SK-N-SH treated with all-trans-retinoic acid at 6 μM for 48 hours (cell line): ENCODE results near the gene GLRX3.

Experiments
- ATAC-seq: fragments of 200-7000 bp; cut with Tn5 transposase; 3 replicates; pipeline ENCODE4 v1.9.1; 2020; ENCODE audit warnings: mild to moderate bottlenecking, moderate library complexity
- ARNTL ChIP-seq: fragments of 450-650 bp; formaldehyde crosslinking; IDR thresholded peaks from 2 replicates; pipeline ENCODE4 v1.5.0; 2020; ENCODE audit warnings: low read depth, mild to moderate bottlenecking, moderate library complexity, borderline replicate concordance
- BACH2 ChIP-seq: fragments of 250-450 bp; sonication (Bioruptor Pico); IDR thresholded peaks from 2 replicates; pipeline ENCODE4 v1.9.0; 2021; ENCODE audit warnings: mild to moderate bottlenecking, borderline replicate concordance
- CSDC2 ChIP-seq: fragments of 250-450 bp; sonication (Bioruptor Pico); IDR thresholded peaks from 2 replicates; pipeline ENCODE4 v1.5.0; 2020; ENCODE audit warnings: mild to moderate bottlenecking, moderate library complexity
- ESRRG ChIP-seq: fragments of 250-450 bp; sonication (Bioruptor Pico); IDR thresholded peaks from 2 replicates; pipeline ENCODE4 v1.6.1; 2021; ENCODE audit warnings: mild to moderate bottlenecking
- ISL1 ChIP-seq: fragments of 250-450 bp; sonication (Bioruptor Pico); IDR thresholded peaks from 2 replicates; pipeline ENCODE4 v2.1.2; 2022; ENCODE audit warnings: mild to moderate bottlenecking, moderate library complexity
- OSR1 ChIP-seq: fragments of 250-450 bp; sonication (Bioruptor Pico); IDR thresholded peaks from 2 replicates; pipeline ENCODE4 v1.8.0; 2022; ENCODE audit warnings: moderate library complexity, mild to moderate bottlenecking, inconsistent platforms
- PATZ1 ChIP-seq: fragments of 250-450 bp; sonication (Bioruptor Pico); IDR thresholded peaks from 2 replicates; pipeline ENCODE4 v1.8.0; 2020; ENCODE audit warnings: mild to moderate bottlenecking, moderate library complexity, borderline replicate concordance
- POU6F1 ChIP-seq: fragments of 250-450 bp; sonication (Bioruptor Pico); IDR thresholded peaks from 2 replicates; pipeline ENCODE4 v1.8.0; 2021; ENCODE audit warnings: low read depth, mild to moderate bottlenecking, moderate library complexity, borderline replicate concordance
- PPARA ChIP-seq: fragments of 250-450 bp; sonication (Bioruptor Pico); IDR thresholded peaks from 2 replicates; pipeline ENCODE4 v1.5.0; 2020; ENCODE audit warnings: mild to moderate bottlenecking, borderline replicate concordance
- RARB ChIP-seq: fragments of 250-450 bp; sonication (Bioruptor Pico); IDR thresholded peaks from 2 replicates; pipeline ENCODE4 v1.8.0; 2021; ENCODE audit warnings: mild to moderate bottlenecking, moderate library complexity
- SNAI2 ChIP-seq: fragments of 250-450 bp; sonication (Bioruptor Pico); IDR thresholded peaks from 2 replicates; pipeline ENCODE4 v1.5.0; 2020; ENCODE audit warnings: mild to moderate bottlenecking, moderate library complexity
- TCF4 ChIP-seq: fragments of 250-450 bp; sonication (Bioruptor Pico); IDR thresholded peaks from 2 replicates; pipeline ENCODE4 v1.8.0; 2021; ENCODE audit warnings: mild to moderate bottlenecking, moderate library complexity, borderline replicate concordance
- TOX ChIP-seq: fragments of 250-450 bp; sonication (Bioruptor Pico); IDR thresholded peaks from 2 replicates; pipeline ENCODE4 v1.8.0; 2021; ENCODE audit warnings: mild to moderate bottlenecking, moderate library complexity, borderline replicate concordance
- ZC3H10 ChIP-seq: fragments of 250-450 bp; sonication (Bioruptor Pico); IDR thresholded peaks from 2 replicates; pipeline ENCODE4 v1.5.1; 2021; ENCODE audit warnings: mild to moderate bottlenecking, moderate library complexity
- ZFP3 ChIP-seq: fragments of 250-450 bp; sonication (Bioruptor Pico); IDR thresholded peaks from 2 replicates; pipeline ENCODE4 v1.5.0; 2020; ENCODE audit warnings: mild to moderate bottlenecking, moderate library complexity
- ZFP30 ChIP-seq: fragments of 450-650 bp; formaldehyde crosslinking; IDR thresholded peaks from 2 replicates; pipeline ENCODE4 v1.5.0; 2022; ENCODE audit warnings: mild to moderate bottlenecking, moderate library complexity
- ZNF565 ChIP-seq: fragments of 450-650 bp; formaldehyde crosslinking; conservative IDR thresholded peaks from 2 replicates; pipeline ENCODE4 v1.5.0; 2020; ENCODE audit warnings: low read depth, mild to moderate bottlenecking, moderate library complexity
- ZNF70 ChIP-seq: fragments of 450-650 bp; formaldehyde crosslinking; IDR thresholded peaks from 2 replicates; pipeline ENCODE4 v1.5.0; 2020; ENCODE audit warnings: mild to moderate bottlenecking, moderate library complexity
- ZNF8 ChIP-seq: fragments of 450-650 bp; formaldehyde crosslinking; IDR thresholded peaks from 2 replicates; pipeline ENCODE4 v1.5.0; 2020; ENCODE audit warnings: mild to moderate bottlenecking, moderate library complexity
- TF ChIP-seq, protein P1 (sequence below): fragments of 250-450 bp; sonication (Bioruptor Pico); IDR thresholded peaks from 2 replicates; pipeline ENCODE4 v1.5.1; 2021; ENCODE audit warnings: mild to moderate bottlenecking, moderate library complexity
- TF ChIP-seq, protein P2 (sequence below): fragments of 250-450 bp; sonication (Bioruptor Pico); IDR thresholded peaks from 2 replicates; pipeline ENCODE4 v1.5.0; 2020; ENCODE audit warnings: mild to moderate bottlenecking, moderate library complexity

Gene GLRX3

DNA sequence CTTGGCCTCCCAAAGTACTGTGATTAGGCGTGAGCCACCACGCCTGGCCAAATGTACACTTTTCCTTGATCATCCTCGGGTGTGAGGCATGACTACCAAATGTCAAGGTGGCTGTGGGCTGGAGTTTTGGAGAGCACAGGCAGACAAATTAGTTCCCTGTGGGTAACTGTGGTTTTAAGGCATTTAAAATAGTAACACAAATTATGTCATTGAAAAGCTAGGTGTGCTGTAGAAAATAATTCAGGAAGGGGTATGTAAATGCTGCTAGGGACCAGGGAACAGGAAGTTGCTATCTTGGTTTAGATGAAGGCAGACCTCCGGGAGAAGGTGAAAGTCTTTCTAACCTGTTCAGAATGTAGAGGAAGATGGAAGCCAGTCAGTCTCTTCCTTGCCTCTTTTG, 9.9 kb downstream of the GLRX3 start:
- TF ChIP-seq TCF4 (no peak), ZC3H10 (CRISPR knock-in tag) (no peak), ISL1 (CRISPR knock-in tag) (no peak), CSDC2 (no peak), ESRRG (CRISPR knock-in tag) (no peak), ZFP3 (CRISPR knock-in tag) (no peak), PPARA (CRISPR knock-in tag) (no peak), ZFP30 (CRISPR knock-in tag) (no peak), ZNF70 (CRISPR knock-in tag) (no peak), TOX (CRISPR knock-in tag) (no peak), POU6F1 (CRISPR knock-in tag) (no peak), ZNF8 (CRISPR knock-in tag) (no peak), BACH2 (CRISPR knock-in tag) (no peak)
- TF ChIP-seq, protein P1, sequence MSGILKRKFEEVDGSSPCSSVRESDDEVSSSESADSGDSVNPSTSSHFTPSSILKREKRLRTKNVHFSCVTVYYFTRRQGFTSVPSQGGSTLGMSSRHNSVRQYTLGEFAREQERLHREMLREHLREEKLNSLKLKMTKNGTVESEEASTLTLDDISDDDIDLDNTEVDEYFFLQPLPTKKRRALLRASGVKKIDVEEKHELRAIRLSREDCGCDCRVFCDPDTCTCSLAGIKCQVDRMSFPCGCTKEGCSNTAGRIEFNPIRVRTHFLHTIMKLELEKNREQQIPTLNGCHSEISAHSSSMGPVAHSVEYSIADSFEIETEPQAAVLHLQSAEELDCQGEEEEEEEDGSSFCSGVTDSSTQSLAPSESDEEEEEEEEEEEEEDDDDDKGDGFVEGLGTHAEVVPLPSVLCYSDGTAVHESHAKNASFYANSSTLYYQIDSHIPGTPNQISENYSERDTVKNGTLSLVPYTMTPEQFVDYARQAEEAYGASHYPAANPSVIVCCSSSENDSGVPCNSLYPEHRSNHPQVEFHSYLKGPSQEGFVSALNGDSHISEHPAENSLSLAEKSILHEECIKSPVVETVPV (CRISPR knock-in tag) = no peak
- ATAC-seq = no peak

DNA sequence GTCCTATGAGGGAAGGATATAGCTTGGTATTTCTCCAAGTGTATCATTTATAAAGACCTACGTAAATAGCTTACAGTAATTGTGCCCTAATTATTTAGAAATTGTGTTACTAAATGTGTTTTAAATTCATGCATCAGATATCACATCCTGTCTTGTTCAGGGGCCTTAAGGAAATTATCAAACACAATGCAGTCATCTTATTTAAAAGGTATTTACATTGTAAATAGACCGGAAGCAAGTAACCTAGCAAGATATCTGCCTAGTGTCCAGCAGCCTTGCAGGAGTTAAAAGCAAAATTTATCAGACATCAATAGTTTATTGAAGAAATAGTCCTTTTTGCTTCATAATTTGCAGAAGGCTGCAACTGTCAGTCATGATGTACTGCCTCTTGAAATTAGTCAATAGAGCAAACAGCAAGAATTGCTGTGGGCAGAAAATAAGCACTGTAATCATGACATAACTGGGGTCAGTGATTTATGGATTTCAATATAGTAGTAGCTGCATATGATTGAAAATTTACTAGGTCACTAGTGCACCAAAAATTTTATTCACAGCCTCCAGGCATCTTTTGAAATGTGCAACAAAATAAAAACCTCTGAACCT, 23.1 kb downstream of the GLRX3 start:
- no peak for TF ChIP-seq ZNF8 (CRISPR knock-in tag)
- TF ChIP-seq, protein P1 (CRISPR knock-in tag) = no peak
- no peak for TF ChIP-seq OSR1 (CRISPR knock-in tag)
- no peak for TF ChIP-seq ARNTL (CRISPR knock-in tag)
- no peak for TF ChIP-seq ESRRG (CRISPR knock-in tag)
- TF ChIP-seq PATZ1 = no peak
- TF ChIP-seq ISL1 (CRISPR knock-in tag) = no peak
- no peak for TF ChIP-seq ZFP30 (CRISPR knock-in tag)
- no peak for TF ChIP-seq SNAI2 (CRISPR knock-in tag)
- TF ChIP-seq PPARA (CRISPR knock-in tag) = no peak
- no peak for TF ChIP-seq RARB
- TF ChIP-seq, protein P2, sequence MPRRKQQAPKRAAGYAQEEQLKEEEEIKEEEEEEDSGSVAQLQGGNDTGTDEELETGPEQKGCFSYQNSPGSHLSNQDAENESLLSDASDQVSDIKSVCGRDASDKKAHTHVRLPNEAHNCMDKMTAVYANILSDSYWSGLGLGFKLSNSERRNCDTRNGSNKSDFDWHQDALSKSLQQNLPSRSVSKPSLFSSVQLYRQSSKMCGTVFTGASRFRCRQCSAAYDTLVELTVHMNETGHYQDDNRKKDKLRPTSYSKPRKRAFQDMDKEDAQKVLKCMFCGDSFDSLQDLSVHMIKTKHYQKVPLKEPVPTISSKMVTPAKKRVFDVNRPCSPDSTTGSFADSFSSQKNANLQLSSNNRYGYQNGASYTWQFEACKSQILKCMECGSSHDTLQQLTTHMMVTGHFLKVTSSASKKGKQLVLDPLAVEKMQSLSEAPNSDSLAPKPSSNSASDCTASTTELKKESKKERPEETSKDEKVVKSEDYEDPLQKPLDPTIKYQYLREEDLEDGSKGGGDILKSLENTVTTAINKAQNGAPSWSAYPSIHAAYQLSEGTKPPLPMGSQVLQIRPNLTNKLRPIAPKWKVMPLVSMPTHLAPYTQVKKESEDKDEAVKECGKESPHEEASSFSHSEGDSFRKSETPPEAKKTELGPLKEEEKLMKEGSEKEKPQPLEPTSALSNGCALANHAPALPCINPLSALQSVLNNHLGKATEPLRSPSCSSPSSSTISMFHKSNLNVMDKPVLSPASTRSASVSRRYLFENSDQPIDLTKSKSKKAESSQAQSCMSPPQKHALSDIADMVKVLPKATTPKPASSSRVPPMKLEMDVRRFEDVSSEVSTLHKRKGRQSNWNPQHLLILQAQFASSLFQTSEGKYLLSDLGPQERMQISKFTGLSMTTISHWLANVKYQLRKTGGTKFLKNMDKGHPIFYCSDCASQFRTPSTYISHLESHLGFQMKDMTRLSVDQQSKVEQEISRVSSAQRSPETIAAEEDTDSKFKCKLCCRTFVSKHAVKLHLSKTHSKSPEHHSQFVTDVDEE = no peak
- TF ChIP-seq ZNF565 = no peak
- TF ChIP-seq CSDC2 = no peak
- TF ChIP-seq ZC3H10 (CRISPR knock-in tag) = no peak
- no peak for TF ChIP-seq POU6F1 (CRISPR knock-in tag)
- no peak for TF ChIP-seq TCF4
- TF ChIP-seq TOX (CRISPR knock-in tag) = no peak
- TF ChIP-seq ZNF70 (CRISPR knock-in tag) = no peak
- ATAC-seq = no peak
